Trophoblast cell (in vitro differentiated cells and primary cell): Measurements from ENCODE around the gene KIF1A.

ENCODE experiments used
- DNase-seq, 2 donors: peaks; one replicate each; pipeline ENCODE4 v3.0.0-alpha.2; 2016
- H2AFZ ChIP-seq: 2 replicates; pipeline ENCODE4 v1.6.1; 2013; ENCODE audit warnings: low read length, moderate library complexity, mild to moderate bottlenecking; ENCODE audit not compliant: insufficient read depth, poor library complexity
- H2AK5ac ChIP-seq: 2 replicates; pipeline ENCODE4 v1.6.1; 2013; ENCODE audit warnings: mild to moderate bottlenecking, low read length
- H2BK120ac ChIP-seq: 2 replicates; pipeline ENCODE4 v1.6.1; 2013; ENCODE audit warnings: low read length, mild to moderate bottlenecking, moderate library complexity; ENCODE audit not compliant: insufficient read depth, poor library complexity
- H2BK12ac ChIP-seq: 2 replicates; pipeline ENCODE4 v1.6.1; 2013; ENCODE audit warnings: mild to moderate bottlenecking, low read length, moderate library complexity
- H2BK5ac ChIP-seq: 2 replicates; pipeline ENCODE4 v1.6.1; 2013; ENCODE audit warnings: low read length, low read depth, moderate library complexity, mild to moderate bottlenecking; ENCODE audit not compliant: poor library complexity
- H3K14ac ChIP-seq: 2 replicates; pipeline ENCODE4 v1.6.1; 2013; ENCODE audit warnings: mild to moderate bottlenecking, low read length
- H3K18ac ChIP-seq: 2 replicates; pipeline ENCODE4 v1.6.1; 2013; ENCODE audit warnings: mild to moderate bottlenecking, low read length
- H3K23ac ChIP-seq: 2 replicates; pipeline ENCODE4 v1.6.1; 2013; ENCODE audit warnings: low read length
- H3K27ac ChIP-seq: 2 replicates; pipeline ENCODE4 v1.5.1; 2013; ENCODE audit warnings: low read depth, mild to moderate bottlenecking, inconsistent platforms, low read length, moderate library complexity
- H3K27me3 ChIP-seq: 2 replicates; pipeline ENCODE4 v1.6.1; 2013; ENCODE audit warnings: inconsistent platforms, mild to moderate bottlenecking, low read length, moderate library complexity; ENCODE audit not compliant: insufficient read depth
- H3K36me3 ChIP-seq, 2 experiments: 1 replicate in 1 of 2; 2 replicates in 1 of 2; pipeline ENCODE4 v1.6.1; 2013; ENCODE audit warnings: low read length in 2 of 2, mild to moderate bottlenecking in 2 of 2, moderate library complexity in 1 of 2; ENCODE audit not compliant: insufficient read depth in 2 of 2, control insufficient read depth in 1 of 2
- H3K4ac ChIP-seq: 2 replicates; pipeline ENCODE4 v1.6.1; 2013; ENCODE audit warnings: low read depth, mild to moderate bottlenecking, low read length, moderate library complexity
- H3K4me1 ChIP-seq, 2 experiments: 1 replicate in 1 of 2; 2 replicates in 1 of 2; pipeline ENCODE4 v1.6.1; 2013; ENCODE audit warnings: low read length in 2 of 2, mild to moderate bottlenecking in 2 of 2, moderate library complexity in 1 of 2; ENCODE audit not compliant: insufficient read depth in 2 of 2, control insufficient read depth in 1 of 2
- H3K4me2 ChIP-seq: 2 replicates; pipeline ENCODE4 v1.6.1; 2013; ENCODE audit warnings: inconsistent platforms, mild to moderate bottlenecking, low read length, moderate library complexity
- H3K4me3 ChIP-seq: 2 replicates; pipeline ENCODE4 v1.5.1; 2013; ENCODE audit warnings: mild to moderate bottlenecking, low read depth, low read length, inconsistent platforms
- H3K79me1 ChIP-seq: one replicate; pipeline ENCODE4 v1.6.1; 2013; ENCODE audit warnings: low read length
- H3K79me2 ChIP-seq: 2 replicates; pipeline ENCODE4 v1.6.1; 2013; ENCODE audit warnings: low read length, mild to moderate bottlenecking; ENCODE audit not compliant: control insufficient read depth, insufficient read depth, poor library complexity
- H3K9ac ChIP-seq: 2 replicates; pipeline ENCODE4 v1.6.1; 2013; ENCODE audit warnings: mild to moderate bottlenecking, low read length
- H3K9me3 ChIP-seq: 2 replicates; pipeline ENCODE4 v1.6.1; 2013; ENCODE audit warnings: low read depth, mild to moderate bottlenecking, control low read depth, inconsistent platforms, low read length; ENCODE audit not compliant: insufficient read depth
- H4K12ac ChIP-seq: 2 replicates; pipeline ENCODE4 v1.6.1; 2013; ENCODE audit warnings: low read depth, mild to moderate bottlenecking, low read length, moderate library complexity
- H4K8ac ChIP-seq: 2 replicates; pipeline ENCODE4 v1.6.1; 2013; ENCODE audit warnings: low read depth, mild to moderate bottlenecking, low read length, moderate library complexity
- H4K91ac ChIP-seq: one replicate; pipeline ENCODE4 v1.6.1; 2013; ENCODE audit warnings: low read depth, mild to moderate bottlenecking, low read length, moderate library complexity
- WGBS: extraction: QIAGEN DNeasy Blood & Tissue Kit; methylation state at CpG from one replicate; pipeline ENCODE4 v1.1.7; 2013; ENCODE audit warnings: missing lambda C conversion rate; ENCODE audit not compliant: insufficient read length, insufficient coverage; ENCODE audit errors: extremely low coverage; 5-methylcytosine and 5-hydroxymethylcytosine counted together

Gene KIF1A

DNA sequence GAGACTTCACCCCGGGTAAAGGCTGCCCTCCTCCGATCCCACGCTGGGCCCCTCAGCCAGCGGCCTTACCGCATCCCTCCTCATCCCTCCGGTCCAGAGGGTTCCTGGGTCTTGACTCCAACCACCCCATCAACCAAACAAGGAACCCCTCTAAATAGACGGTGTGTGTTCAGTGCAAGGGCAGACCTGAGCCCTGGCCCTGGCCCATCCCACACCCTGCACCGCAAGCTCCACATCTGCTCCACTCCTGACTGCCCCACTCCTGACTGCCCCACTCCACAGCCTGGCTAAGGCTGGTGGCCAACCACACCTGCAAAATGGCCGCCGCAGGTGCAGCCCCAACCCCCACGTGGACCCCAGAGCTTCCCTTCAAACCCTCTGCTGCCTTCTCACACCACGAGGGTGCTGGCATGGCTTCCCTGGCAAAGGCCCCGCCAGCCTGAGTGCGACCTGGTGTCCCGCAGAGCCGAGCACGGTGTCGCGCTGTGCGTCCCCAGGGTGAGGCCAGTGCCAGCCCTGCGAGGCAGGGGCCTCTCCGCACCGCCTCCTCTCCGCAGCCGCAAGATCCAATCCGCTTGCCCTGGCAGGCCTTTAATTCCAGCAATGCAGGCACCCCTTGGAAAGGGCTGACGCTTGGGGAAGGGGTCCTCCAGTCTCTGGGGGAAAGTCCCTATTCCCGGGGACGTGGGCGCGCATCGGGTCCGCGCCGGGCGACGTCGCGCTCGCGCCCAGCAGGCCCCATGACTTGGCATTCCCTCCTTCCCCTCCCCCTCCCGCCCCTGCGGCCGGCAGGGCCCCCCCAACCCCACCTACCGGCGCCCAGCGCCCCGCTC is 1.5 kb downstream of the KIF1A start:
- Histone ChIP-seq H3K79me2 (no peaks in the 10 kb centered on the region), H3K79me1 (no peaks in the 10 kb centered on the region), H3K9ac (no peak overlapping the region), H3K36me3 (no peaks in the 10 kb centered on the region), H3K4me2 (peak overlapping the region; percentile 64), H4K8ac (no peak overlapping the region), H3K4ac (no peak overlapping the region), H3K14ac (no peak overlapping the region), H2BK5ac (no peak overlapping the region), H2AK5ac (no peak overlapping the region), H2BK120ac (no peak overlapping the region), H3K4me1 (peaks cover 3 to 7% of the 10 kb centered on the region in 2 experiments), H3K27ac (no peak overlapping the region), H3K9me3 (peaks cover 12% of the 10 kb centered on the region), H3K27me3 (peaks cover 46% of the 10 kb centered on the region), H3K4me3 (no peak overlapping the region), H4K12ac (no peak overlapping the region), H4K91ac (no peak overlapping the region), H3K23ac (no peak overlapping the region), H2BK12ac (no peak overlapping the region), H2AFZ (no peak overlapping the region), H3K18ac (no peak overlapping the region)
- DNase-seq = no peak
- no CpG with 5 or more reads among the region's 48 CpGs for WGBS

DNA sequence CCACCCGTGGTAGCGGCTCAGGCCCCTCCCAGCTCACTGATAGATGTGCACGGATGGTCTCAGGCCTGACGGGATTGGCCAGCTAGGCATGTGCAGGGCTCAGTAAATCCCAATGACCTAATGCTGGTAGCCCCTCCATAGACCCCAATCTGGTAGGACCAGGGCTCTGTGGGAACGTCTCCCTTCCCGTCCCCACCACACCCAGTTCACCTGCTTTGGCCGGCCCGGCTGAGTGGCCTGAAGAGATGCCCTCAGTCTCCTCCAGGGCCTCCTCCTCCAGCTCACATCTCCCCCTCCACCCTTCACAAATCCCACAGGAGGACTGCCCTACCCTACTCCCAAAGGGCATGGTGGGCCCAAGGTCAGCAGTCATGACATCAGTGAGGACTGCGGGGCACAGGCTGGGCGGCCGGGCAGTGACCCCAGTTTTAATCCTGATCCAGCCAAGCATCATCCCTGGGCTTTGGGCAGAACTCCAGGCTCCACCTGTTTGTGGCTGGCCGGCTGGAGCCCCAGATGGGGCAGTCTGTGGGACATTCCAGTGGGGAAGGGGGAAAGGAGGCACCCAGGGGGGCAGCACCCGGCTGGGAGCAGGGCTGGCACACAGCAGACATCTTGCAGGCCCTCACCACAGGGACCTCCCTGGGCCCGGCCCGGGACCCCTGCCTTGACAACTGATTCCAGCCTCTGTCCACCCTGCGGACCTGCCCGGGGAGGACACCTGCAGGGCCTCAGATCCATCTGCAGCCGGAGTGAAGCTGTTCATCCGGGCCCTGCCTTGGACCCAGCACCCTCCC is 2.3 kb downstream of the KIF1A start:
- no peak overlapping the region for H3K23ac ChIP-seq
- H3K9ac ChIP-seq = no peak overlapping the region
- no peak overlapping the region for H3K18ac ChIP-seq
- H3K27me3 ChIP-seq = peaks cover 46% of the 10 kb centered on the region
- H4K91ac ChIP-seq = no peak overlapping the region
- no peaks in the 10 kb centered on the region for H3K36me3 ChIP-seq
- no peak overlapping the region for H2AK5ac ChIP-seq
- no peak overlapping the region for H3K4me3 ChIP-seq
- no peak for DNase-seq
- no peak overlapping the region for H3K4ac ChIP-seq
- H3K79me1 ChIP-seq = no peaks in the 10 kb centered on the region
- no peak overlapping the region for H3K4me2 ChIP-seq
- H4K8ac ChIP-seq = no peak overlapping the region
- peaks cover 14% of the 10 kb centered on the region for H3K9me3 ChIP-seq
- H3K14ac ChIP-seq = no peak overlapping the region
- H2AFZ ChIP-seq = no peak overlapping the region
- H2BK5ac ChIP-seq = no peak overlapping the region
- H3K79me2 ChIP-seq = no peaks in the 10 kb centered on the region
- H3K27ac ChIP-seq = no peak overlapping the region
- H4K12ac ChIP-seq = no peak overlapping the region
- H2BK120ac ChIP-seq = no peak overlapping the region
- H3K4me1 ChIP-seq = peaks cover 3 to 7% of the 10 kb centered on the region in 2 experiments
- WGBS = no CpG with 5 or more reads among the region's 19 CpGs
- H2BK12ac ChIP-seq = no peak overlapping the region

DNA sequence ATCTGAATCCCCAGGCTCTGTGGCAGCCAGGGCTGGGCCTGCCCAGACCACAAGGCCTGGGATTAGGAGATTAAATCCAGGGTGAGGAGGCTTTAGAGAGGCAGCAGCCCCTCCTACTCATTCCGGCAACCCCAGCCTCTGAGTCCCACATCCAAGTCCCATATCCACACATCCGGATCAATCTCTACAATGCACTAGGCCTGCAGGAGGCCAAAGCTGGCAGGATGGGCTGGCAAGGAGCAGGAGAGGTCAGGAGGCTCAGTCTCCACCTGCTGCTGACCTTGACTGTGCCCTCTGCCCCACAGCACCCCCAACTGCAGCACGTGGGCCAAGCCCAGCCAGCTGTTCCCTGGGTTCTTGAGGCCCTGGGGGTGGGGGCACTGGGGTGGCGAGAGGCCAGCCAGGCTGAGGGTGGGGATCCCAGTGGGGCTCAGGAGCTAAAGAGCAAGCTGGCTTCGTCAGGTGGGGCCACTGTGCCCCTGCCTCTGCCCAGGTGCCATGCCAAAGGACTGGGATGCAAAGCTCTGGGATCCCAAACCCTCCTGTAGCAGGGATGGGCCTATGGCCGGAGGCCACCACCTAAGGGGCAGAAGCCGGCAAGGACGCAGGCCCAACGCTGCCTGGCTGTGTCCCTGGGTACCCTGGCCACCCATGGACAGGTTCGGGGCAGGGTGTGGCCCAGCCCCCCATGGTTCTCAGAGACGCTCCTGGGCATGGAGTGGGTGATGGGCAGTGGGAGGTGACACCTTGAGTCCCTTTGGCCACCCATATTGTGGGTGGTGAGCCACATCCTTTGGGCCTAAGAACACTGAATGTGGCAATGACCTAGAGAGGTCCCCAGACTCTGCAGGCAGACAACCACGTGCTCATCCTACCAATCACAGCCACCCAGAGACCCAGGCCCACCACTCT is 3.2 kb downstream of the KIF1A start:
- no peak for DNase-seq
- Histone ChIP-seq H3K79me2 (no peaks in the 10 kb centered on the region), H3K4me3 (no peak overlapping the region), H3K4ac (no peak overlapping the region), H4K91ac (no peak overlapping the region), H3K18ac (no peak overlapping the region), H3K9me3 (peaks cover 17% of the 10 kb centered on the region), H3K9ac (no peak overlapping the region), H2BK120ac (no peak overlapping the region), H4K12ac (no peak overlapping the region), H3K4me2 (no peak overlapping the region), H3K4me1 (peaks cover 3 to 7% of the 10 kb centered on the region in 2 experiments), H3K27me3 (peaks cover 41% of the 10 kb centered on the region), H2BK5ac (no peak overlapping the region), H4K8ac (no peak overlapping the region), H2AK5ac (no peak overlapping the region), H3K36me3 (no peaks in the 10 kb centered on the region), H3K14ac (no peak overlapping the region), H3K23ac (no peak overlapping the region), H3K79me1 (no peaks in the 10 kb centered on the region), H3K27ac (no peak overlapping the region), H2AFZ (no peak overlapping the region), H2BK12ac (no peak overlapping the region)
- no CpG with 5 or more reads among the region's 12 CpGs for WGBS
